ENCODE measurements around the gene HVCN1. TPM values are rescaled to one million over a fixed set of nuclear protein-coding genes. Genes with fewer than 3 reads are reported as not detected.

Gene HVCN1
- total and polyA plus RNA-seq, 2 donors (not counting 1 experiment from before 2014, with no cell fraction given): 216 to 422 TPM

GRCh38 chr12:110627500-110628195, 61.3 kb downstream of the HVCN1 start:
- peak; percentile 69 for DNase-seq
- peak overlapping the region; percentile 78 for H3K4me3 Mint-ChIP-seq
- H3K9me3 Mint-ChIP-seq (ENCODE audit: insufficient read depth): no peaks in the 10 kb centered on the region
- peak overlapping the region; percentile 61 for H3K9ac ChIP-seq (ENCODE audit: low read length)
- peaks cover 81 to 87% of the 10 kb centered on the region in 2 donors for H3K4me1 ChIP-seq (ENCODE audit: control insufficient read depth in 2 of 2, insufficient read depth in 2 of 2, low read length in 2 of 2)
- H3K79me2 ChIP-seq (ENCODE audit: control insufficient read depth, insufficient read depth, low read length): peaks cover 37% of the 10 kb centered on the region
- CTCF ChIA-PET: interaction anchor here (0.5 to 2.6 kb wide), 8 partner anchors 10 to 114 kb away, joined by 3 to 11 read pairs (median 4); no protein-coding TSS in a partner anchor
- TF ChIP-seq EZH2 (IDR thresholded peaks at IDR 0.05; ENCODE audit: borderline replicate concordance, insufficient read depth, low read depth, low read length, poor library complexity, severe bottlenecking): no peak
- no peak for TF ChIP-seq CTCF (IDR thresholded peaks at IDR 0.05)
- peak overlapping the region; percentile 19 to 57 (median 31) for H3K4me3 ChIP-seq (ENCODE audit: control extremely low read depth in 1 of 5, extremely low read depth in 1 of 5, insufficient read depth in 1 of 5, low read depth in 2 of 5, low read length in 4 of 5)
- no peaks in the 10 kb centered on the region for H3K27me3 ChIP-seq (replicated peaks in 1 of 4; ENCODE audit: control extremely low read depth in 1 of 4, control insufficient read depth in 3 of 4, insufficient read depth in 4 of 4, low read length in 3 of 4)
- peaks cover 73% of the 10 kb centered on the region for H3K4me1 Mint-ChIP-seq
- H2AFZ ChIP-seq (ENCODE audit: insufficient read depth, low read depth, low read length, poor library complexity, severe bottlenecking): peak overlapping the region; percentile 59
- H3K9me3 ChIP-seq (ENCODE audit: control extremely low read depth in 1 of 3, control insufficient read depth in 2 of 3, insufficient read depth in 1 of 3, low read length in 2 of 3): peaks cover 0 to 1% (median 0%) of the 10 kb centered on the region in 3 donors
- no peaks in the 10 kb centered on the region for H4K20me1 ChIP-seq (ENCODE audit: control insufficient read depth, insufficient read depth, low read length, poor library complexity, severe bottlenecking)
- H3K27me3 Mint-ChIP-seq: no peaks in the 10 kb centered on the region
- intact Hi-C loops (cut with micrococcal nuclease): loop anchor here (1.0 kb wide), 3 partner anchors 8 to 20 kb away; no protein-coding TSS in a partner anchor
- H3K27ac ChIP-seq (ENCODE audit: low read length in 2 of 2): peak overlapping the region; percentile 93 to 94
- H3K4me2 ChIP-seq (replicated peaks; ENCODE audit: low read depth, low read length, poor library complexity, severe bottlenecking): peak overlapping the region; percentile 76
- H3K36me3 ChIP-seq (replicated peaks in 1 of 2; ENCODE audit: control extremely low read depth in 1 of 2, control insufficient read depth in 1 of 2, extremely low read depth in 1 of 2, insufficient read depth in 2 of 2, low read length in 1 of 2): peaks cover 1 to 2% of the 10 kb centered on the region in 2 experiments
- peak; percentile 70 for ATAC-seq (ENCODE audit: low read depth)
- POLR2A ChIA-PET: interaction anchor here (0.6 to 2.1 kb wide), 13 partner anchors 9 to 178 kb away, joined by 3 to 9 read pairs (median 4); partner anchors contain the start of gene TCTN1
- peak overlapping the region; percentile 96 for H3K27ac Mint-ChIP-seq
- no CpG with 5 or more reads among the region's 8 CpGs for WGBS (ENCODE audit: insufficient coverage)

DNA sequence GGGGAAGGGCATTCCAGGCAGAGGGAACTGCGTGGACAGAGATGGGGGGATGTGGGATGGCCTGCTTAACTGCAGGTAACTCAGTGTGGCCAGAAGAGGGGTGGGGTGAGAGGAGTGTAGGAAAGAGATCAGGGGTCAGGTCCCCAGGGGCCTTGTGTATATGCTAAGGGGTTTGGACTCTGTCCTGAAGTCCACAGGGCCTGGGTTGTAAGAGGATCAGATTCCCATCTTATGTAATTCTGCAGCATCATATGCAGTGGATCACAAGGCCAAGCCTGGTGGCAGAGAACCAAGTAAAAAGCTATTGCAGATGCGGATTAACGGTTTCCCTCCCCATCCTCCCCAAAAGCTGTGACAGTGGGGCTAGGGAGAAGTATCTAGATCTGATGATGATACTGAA, 66.3 kb downstream of the HVCN1 start:
- intact Hi-C loops (cut with micrococcal nuclease): no loop called here
- no peak for TF ChIP-seq CTCF (IDR thresholded peaks at IDR 0.05)
- TF ChIP-seq EZH2 (IDR thresholded peaks at IDR 0.05; ENCODE audit: borderline replicate concordance, insufficient read depth, low read depth, low read length, poor library complexity, severe bottlenecking): no peak
- H3K4me3 ChIP-seq (ENCODE audit: control extremely low read depth in 1 of 5, extremely low read depth in 1 of 5, insufficient read depth in 1 of 5, low read depth in 2 of 5, low read length in 4 of 5): no peak overlapping the region
- Mint-ChIP-seq H3K27me3 (no peaks in the 10 kb centered on the region), H3K4me3 (no peak overlapping the region), H3K27ac (peak overlapping the region; percentile 80), H3K9me3 (ENCODE audit: insufficient read depth) (no peaks in the 10 kb centered on the region), H3K4me1 (peaks cover 66% of the 10 kb centered on the region)
- no peak overlapping the region for H3K4me2 ChIP-seq (replicated peaks; ENCODE audit: low read depth, low read length, poor library complexity, severe bottlenecking)
- peak overlapping the region; percentile 13 to 42 for H3K27ac ChIP-seq (ENCODE audit: low read length in 2 of 2)
- no peaks in the 10 kb centered on the region for H3K36me3 ChIP-seq (replicated peaks in 1 of 2; ENCODE audit: control extremely low read depth in 1 of 2, control insufficient read depth in 1 of 2, extremely low read depth in 1 of 2, insufficient read depth in 2 of 2, low read length in 1 of 2)
- CTCF ChIA-PET: interaction anchor here (0.8 to 6.5 kb wide), 6 partner anchors 21 to 118 kb away, joined by 3 to 64 read pairs (median 26); no protein-coding TSS in a partner anchor
- POLR2A ChIA-PET: interaction anchor here (0.6 to 0.7 kb wide), 2 partner anchors 15 to 1910 kb away, joined by 5 to 7 read pairs; no protein-coding TSS in a partner anchor
- no peaks in the 10 kb centered on the region for H3K27me3 ChIP-seq (replicated peaks in 1 of 4; ENCODE audit: control extremely low read depth in 1 of 4, control insufficient read depth in 3 of 4, insufficient read depth in 4 of 4, low read length in 3 of 4)
- H3K79me2 ChIP-seq (ENCODE audit: control insufficient read depth, insufficient read depth, low read length): peaks cover 54% of the 10 kb centered on the region
- ATAC-seq (ENCODE audit: low read depth): no peak
- peaks cover 73 to 87% of the 10 kb centered on the region in 2 donors for H3K4me1 ChIP-seq (ENCODE audit: control insufficient read depth in 2 of 2, insufficient read depth in 2 of 2, low read length in 2 of 2)
- DNase-seq: no peak
- no peaks in the 10 kb centered on the region for H3K9me3 ChIP-seq (ENCODE audit: control extremely low read depth in 1 of 3, control insufficient read depth in 2 of 3, insufficient read depth in 1 of 3, low read length in 2 of 3)
- H3K9ac ChIP-seq (ENCODE audit: low read length): no peak overlapping the region
- H2AFZ ChIP-seq (ENCODE audit: insufficient read depth, low read depth, low read length, poor library complexity, severe bottlenecking): no peak overlapping the region
- 100% methylated on average over 1 of the region's 3 CpGs for WGBS (ENCODE audit: insufficient coverage)
- no peaks in the 10 kb centered on the region for H4K20me1 ChIP-seq (ENCODE audit: control insufficient read depth, insufficient read depth, low read length, poor library complexity, severe bottlenecking)
